Amniotic stem cell (primary cell): ENCODE data around the gene ABCA7.

Experiments
- DNase-seq: peaks from one replicate; lab custom pipeline; 2025; lab: John Stamatoyannopoulos, UW

The ABCA7 gene

DNA sequence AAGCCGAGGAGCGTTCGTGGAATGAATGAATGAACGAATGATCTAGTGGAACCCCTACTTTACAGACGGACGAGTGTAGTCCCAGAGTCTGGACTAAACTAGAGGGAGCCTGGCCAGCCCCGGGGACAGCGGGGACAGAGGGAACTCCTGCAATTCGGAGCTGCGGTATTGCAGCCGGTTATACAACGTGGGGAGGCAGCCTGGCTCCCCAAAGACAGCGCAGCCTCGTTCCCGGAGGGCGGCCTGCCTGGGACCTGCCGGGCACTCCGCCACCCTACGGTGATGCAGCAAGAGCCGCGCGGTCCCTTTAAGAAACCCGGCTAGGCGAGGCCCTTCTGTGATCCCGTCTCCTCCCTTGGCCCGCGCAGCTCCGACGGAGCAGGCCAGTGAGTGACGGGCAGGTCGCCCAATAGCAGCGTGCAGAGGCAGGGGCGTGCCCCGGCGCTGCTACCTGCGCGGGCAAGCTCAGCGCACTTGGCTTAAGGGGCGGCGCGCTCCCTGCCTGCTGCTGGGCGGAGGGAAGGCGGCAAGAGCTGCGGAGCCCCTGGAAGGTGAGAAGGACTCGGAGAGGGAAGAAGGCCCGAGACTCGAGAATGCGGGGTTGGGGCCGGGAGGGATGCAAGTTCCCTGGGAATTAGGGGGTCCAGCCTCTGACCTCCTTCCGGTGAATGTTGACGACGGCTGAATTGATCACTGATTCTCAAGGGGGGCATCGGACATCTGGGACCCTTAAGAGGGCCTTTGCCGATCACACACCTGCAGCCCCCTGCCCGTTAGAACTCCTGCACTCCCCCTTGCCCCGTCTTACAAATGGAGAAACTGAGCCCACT is at the start of gene ABCA7:
TSS of gene ABCA7 (plus strand) at position 462 of the 830 bp plus-strand sequence. CDS start 1,255 bp downstream, outside the sequence.
- peak; percentile 93 for DNase-seq

- DNase-seq = no peak
Observed at GRCh38 chr19:990119-990571, 49.8 kb upstream of the ABCA7 start.

DNA sequence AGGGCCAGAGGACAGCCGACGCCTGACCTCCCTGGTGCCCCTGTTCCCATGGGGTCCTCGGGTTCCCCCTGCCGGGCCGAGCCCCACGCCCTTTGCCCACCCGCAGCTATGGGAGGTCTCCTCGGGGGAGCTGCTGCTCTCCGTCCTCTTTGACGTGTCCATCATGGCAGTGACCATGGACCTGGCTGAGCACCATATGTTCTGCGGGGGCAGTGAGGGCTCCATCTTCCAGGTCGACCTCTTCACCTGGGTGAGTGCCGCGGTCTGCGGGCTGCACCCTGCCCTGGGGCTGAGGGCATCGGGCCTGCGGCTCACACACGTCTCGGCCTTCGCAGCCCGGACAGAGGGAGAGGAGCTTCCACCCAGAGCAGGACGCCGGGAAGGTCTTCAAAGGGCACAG is 49.2 kb upstream of the ABCA7 start:
- DNase-seq = no peak

DNA sequence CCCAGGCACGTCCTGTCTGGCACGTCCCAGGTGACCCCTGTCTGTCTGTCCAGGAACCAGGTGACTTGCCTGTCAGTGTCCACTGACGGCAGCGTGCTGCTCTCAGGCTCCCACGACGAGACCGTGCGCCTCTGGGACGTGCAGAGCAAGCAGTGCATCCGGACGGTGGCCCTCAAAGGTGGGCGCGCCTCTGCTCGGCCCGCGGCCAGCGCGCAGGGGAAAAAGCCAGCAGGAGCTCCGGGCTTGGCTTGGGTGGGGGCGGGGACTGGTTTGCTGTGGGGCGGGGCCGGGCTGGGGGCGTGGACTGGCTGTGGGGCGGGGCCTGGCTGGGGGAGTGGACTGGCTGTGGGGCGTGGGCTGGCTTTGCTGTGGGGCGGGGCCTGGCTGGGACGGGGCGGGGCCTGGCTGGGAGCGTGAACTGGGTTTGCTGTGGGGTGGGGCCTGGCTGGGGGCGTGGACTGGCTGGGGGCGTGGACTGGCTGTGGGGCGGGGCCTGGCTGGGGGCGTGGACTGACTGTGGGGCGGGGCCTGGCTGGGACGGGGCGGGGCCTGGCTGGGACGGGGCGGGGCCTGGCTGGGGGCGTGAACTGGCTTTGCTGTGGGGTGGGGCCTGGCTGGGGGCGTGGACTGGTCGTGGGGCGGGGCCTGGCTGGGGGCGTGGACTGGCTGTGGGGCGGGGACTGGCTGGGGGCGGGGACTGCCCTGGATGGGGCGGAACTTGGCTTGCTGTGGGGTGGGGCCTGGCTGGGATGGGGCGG is 48.6 kb upstream of the ABCA7 start:
- no peak for DNase-seq

DNA sequence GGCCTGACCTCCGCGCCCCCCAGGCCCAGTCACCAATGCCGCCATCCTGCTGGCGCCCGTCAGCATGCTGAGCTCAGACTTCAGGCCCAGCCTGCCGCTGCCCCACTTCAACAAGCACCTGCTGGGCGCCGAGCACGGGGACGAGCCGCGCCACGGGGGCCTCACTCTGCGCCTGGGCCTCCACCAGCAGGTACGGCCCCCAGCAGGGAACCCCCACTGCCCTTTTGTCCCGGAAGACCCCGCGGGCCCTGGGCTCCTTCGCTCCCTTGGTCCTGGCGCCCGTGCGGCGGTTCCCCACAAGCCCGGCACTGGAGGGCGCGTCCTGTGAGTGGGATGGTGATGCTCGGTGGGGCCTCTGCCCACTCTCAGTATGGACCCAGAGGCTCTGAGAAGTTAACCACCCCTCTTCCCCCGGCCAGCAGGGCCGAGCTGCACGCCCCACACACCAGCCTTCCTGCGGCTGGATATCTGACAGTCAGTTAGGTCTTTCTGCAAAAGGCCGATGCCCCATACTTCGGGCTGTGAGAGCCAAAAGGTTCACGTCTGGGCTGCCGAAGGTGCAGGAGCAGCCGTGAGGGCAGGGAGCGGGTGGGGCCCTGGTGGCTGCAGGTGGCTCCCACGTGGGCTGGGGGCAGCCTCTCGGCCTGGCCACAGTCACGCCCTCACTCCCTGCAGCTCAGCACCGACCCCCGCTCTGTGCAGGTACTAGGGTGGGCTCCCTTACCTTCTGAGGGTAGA is 47.8 kb upstream of the ABCA7 start:
- DNase-seq = no peak

GRCh38 chr19:992670-993055 is 47.2 kb upstream of the ABCA7 start:
- no peak for DNase-seq

- DNase-seq = no peak
Observed at GRCh38 chr19:993361-993830, 46.5 kb upstream of the ABCA7 start.

DNA sequence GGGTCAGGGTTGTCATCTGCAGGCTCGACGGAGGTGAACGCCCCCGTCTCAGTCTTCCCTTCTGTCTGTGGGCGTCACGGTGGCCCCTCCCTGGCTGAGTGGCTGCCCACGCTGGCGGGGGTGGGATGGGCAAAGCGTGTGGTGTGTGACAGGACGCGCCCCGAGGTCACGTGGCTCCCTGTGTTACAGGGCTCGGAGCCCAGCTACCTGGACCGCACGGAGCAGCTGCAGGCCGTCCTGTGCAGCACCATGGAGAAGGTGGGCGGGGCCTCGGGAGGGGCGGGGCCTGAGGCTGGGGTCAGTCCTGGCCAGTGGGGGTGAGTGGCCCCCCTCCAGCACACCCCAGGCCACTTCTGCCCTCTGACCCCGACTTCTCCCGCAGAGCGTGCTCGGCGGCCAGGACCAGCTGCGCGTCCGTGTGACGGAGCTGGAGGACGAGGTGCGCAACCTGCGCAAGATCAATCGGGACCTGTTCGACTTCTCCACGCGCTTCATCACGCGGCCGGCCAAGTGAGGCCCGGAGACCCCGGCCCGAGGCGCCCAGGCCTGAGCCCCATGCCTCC is 46.0 kb upstream of the ABCA7 start:
- DNase-seq = no peak

DNA sequence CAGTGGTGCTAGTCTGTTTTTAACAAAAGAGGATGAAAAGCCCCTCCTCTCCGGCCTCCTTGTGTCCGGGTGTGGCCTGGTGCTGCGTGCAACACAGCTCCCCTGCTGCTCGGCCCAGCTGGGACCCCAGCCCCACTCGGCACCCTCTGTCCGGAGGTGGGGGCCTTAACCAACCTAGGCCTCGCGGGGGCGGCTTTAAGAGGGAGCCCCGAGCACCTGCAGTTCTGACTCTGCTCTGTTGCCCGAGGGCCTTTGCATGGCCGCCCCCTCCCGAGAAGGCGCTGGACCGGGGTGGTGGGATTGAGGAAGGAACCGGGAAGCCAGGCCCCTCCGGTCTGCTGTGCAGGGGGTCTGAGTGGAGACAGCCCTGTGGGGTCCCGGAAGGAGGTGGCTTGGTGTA is 45.4 kb upstream of the ABCA7 start:
- DNase-seq = no peak

GRCh38 chr19:995051-995827 is 44.7 kb upstream of the ABCA7 start:
- DNase-seq = no peak

GRCh38 chr19:996051-996838 is 43.7 kb upstream of the ABCA7 start:
- DNase-seq = no peak

GRCh38 chr19:998064-998463 is 41.8 kb upstream of the ABCA7 start:
- no peak for DNase-seq

DNA sequence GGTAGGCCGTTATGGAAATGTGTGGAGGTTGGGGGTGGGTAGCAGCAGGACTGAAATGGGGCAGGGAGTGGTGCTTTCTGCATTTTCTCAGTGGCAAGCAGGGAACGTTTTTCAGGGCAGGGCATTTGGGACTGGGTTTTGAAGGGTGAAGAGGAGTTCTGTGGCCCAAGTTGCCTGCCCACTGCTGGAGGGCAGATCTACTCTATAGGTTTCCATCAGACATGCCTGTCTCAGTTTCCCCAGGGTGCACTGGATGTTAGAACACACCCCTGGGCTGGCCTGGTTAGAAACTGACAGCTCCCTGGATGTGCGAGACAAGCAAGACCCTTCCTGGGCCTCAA is 40.6 kb upstream of the ABCA7 start:
- DNase-seq = no peak

DNA sequence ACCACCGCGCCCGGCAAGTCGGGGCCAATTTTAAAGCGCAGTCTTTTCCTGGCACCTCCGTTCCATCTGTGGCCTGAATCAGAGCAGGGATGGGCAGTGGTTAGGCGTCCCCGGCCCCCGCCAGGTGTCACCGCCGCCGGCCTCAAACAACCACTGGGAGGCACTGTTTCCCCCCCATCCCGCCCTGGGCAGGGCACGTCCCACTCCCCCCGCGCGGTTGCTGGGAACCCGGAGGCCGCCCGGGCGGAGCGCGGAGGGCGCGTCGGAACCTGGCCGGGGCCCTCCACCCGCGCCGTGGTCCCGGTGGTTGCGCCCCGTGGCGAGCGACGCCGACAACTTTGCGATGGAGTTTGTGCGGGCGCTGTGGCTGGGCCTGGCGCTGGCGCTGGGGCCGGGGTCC is 39.8 kb upstream of the ABCA7 start, which contains the start of gene GRIN3B:
TSS of gene GRIN3B (plus strand) at position 325 of the 400 bp plus-strand sequence. CDS start at position 344, 19 bp downstream.
- no peak for DNase-seq

- no peak for DNase-seq
Observed at GRCh38 chr19:1000591-1001537, 39.0 kb upstream of the ABCA7 start.

- no peak for DNase-seq
Observed at GRCh38 chr19:1001538-1002166, 38.3 kb upstream of the ABCA7 start.

GRCh38 chr19:1002600-1002999 is 37.3 kb upstream of the ABCA7 start:
- DNase-seq = no peak

DNA sequence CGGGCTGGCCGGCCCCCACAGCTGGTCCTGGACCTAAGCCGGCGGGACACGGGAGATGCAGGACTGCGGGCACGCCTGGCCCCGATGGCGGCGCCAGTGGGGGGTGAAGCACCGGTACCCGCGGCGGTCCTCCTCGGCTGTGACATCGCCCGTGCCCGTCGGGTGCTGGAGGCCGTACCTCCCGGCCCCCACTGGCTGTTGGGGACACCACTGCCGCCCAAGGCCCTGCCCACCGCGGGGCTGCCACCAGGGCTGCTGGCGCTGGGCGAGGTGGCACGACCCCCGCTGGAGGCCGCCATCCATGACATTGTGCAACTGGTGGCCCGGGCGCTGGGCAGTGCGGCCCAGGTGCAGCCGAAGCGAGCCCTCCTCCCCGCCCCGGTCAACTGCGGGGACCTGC is 36.6 kb upstream of the ABCA7 start:
- no peak for DNase-seq
